Testis (tissue), 3 donors: ENCODE data around the gene ERVV-1. TPM values are rescaled to one million over a fixed set of nuclear protein-coding genes. Genes with fewer than 3 reads are reported as not detected.
"Not testable (repeated sequence)": the region's sequence is repeated elsewhere in the genome, so short reads cannot be mapped to it uniquely, and the experiment has no call there.

Experiments
- DNase-seq: peaks from one replicate; pipeline ENCODE4 v3.0.0-alpha.2; 2019
- H3K27ac ChIP-seq, 2 donors: fragments of 200-600 bp; sonication (generic); one replicate each; pipeline ENCODE4 v1.5.1; 2019
- H3K27me3 ChIP-seq: fragments of 200-600 bp; sonication (generic); one replicate; pipeline ENCODE4 v1.5.1; 2019
- H3K36me3 ChIP-seq: fragments of 200-600 bp; sonication (generic); one replicate; pipeline ENCODE4 v1.5.1; 2017; ENCODE audit warnings: low read depth; ENCODE audit errors: missing control alignments
- H3K4me1 ChIP-seq: fragments of 200-600 bp; sonication (generic); one replicate; pipeline ENCODE4 v1.5.1; 2019
- H3K4me3 ChIP-seq, 2 donors: fragments of 200-600 bp; sonication (generic); one replicate each; pipeline ENCODE4 v1.5.1; 2017 to 2019
- H3K9me3 ChIP-seq: fragments of 200-600 bp; sonication (generic); one replicate; pipeline ENCODE4 v1.5.1; 2017
- CTCF ChIP-seq, 3 experiments: fragments of 450-650 bp in 2 of 3; fragments of 200-600 bp in 1 of 3; sonication (generic) in 1 of 3; IDR thresholded peaks; one replicate each; pipeline ENCODE4 v1.5.1; 2016 to 2019; ENCODE audit warnings: antibody characterized with exemption in 3 of 3, mild to moderate bottlenecking in 2 of 3, moderate library complexity in 1 of 3
- POLR2A ChIP-seq: fragments of 450-650 bp; IDR thresholded peaks from one replicate; pipeline ENCODE4 v1.6.1; 2017; ENCODE audit warnings: antibody characterized with exemption, mild to moderate bottlenecking, moderate library complexity
- WGBS, 2 donors: methylation state at CpG; one replicate each; pipeline ENCODE4 v1.1.5; 2018; 5-methylcytosine and 5-hydroxymethylcytosine counted together
- intact Hi-C: fragments of 100-400 bp; cut with DNase I; formaldehyde crosslinking; loops from one replicate; pipeline ENCODE4 v1.15.1; 2023; ENCODE audit warnings: low total_unique reads
- polyA plus RNA-seq: library from polyadenylated mRNA; stranded (reverse); fragments of 350-450 nt; fragmentation: Illumina TruSeq; extraction: RNeasy Lipid Tissue Mini Kit (QIAGEN cat#74804); gene quantifications from one replicate; pipeline ENCODE4 v1.2.3, GENCODE V29; 2014; ENCODE audit warnings: low read depth, low replicate concordance; ENCODE audit not compliant: insufficient read depth
- total RNA-seq, 2 donors: library from RNA; depleted of rRNA; stranded (reverse); fragments of >200 nt; gene quantifications; one replicate each; pipeline ENCODE4 v1.2.3, GENCODE V29; 2016

Gene ERVV-1
- total and polyA plus RNA-seq, 3 donors from 2014 or later = 0.12 TPM; not detected in 2

- Histone ChIP-seq H3K4me3 (no peak overlapping the region), H3K36me3 (no peaks in the 10 kb centered on the region), H3K27me3 (no peaks in the 10 kb centered on the region), H3K27ac (no peak overlapping the region), H3K9me3 (no peaks in the 10 kb centered on the region), H3K4me1 (no peaks in the 10 kb centered on the region)
- intact Hi-C loops = no loop called here
- no peak for TF ChIP-seq POLR2A
- TF ChIP-seq CTCF (IDR thresholded peaks at IDR 0.05) = no peak
- DNase-seq = no peak
- 96 to 100% methylated on average over 2 of the region's 2 CpGs for WGBS, 2 donors
These were observed 1.4 kb downstream of the ERVV-1 start for GRCh38 chr19:53015159-53015558.

GRCh38 chr19:53015730-53016129, 2.0 kb downstream of the ERVV-1 start:
- no peaks in the 10 kb centered on the region for H3K9me3 ChIP-seq
- H3K27me3 ChIP-seq = no peaks in the 10 kb centered on the region
- 71 to 85% methylated on average over 7 to 8 of the region's 8 CpGs for WGBS, 2 donors
- H3K27ac ChIP-seq = no peak overlapping the region
- intact Hi-C loops = no loop called here
- H3K4me3 ChIP-seq = no peak overlapping the region
- no peaks in the 10 kb centered on the region for H3K4me1 ChIP-seq
- TF ChIP-seq POLR2A (no peak), CTCF (IDR thresholded peaks at IDR 0.05) (no peak)
- no peak for DNase-seq
- no peaks in the 10 kb centered on the region for H3K36me3 ChIP-seq

- Histone ChIP-seq H3K4me1 (no peaks in the 10 kb centered on the region), H3K27ac (no peak overlapping the region), H3K27me3 (no peaks in the 10 kb centered on the region), H3K9me3 (no peaks in the 10 kb centered on the region), H3K4me3 (no peak overlapping the region), H3K36me3 (no peaks in the 10 kb centered on the region)
- 35% methylated on average over 1 of the region's 1 CpG; no CpG with 5 or more reads in 1 of the 2 donors for WGBS, 2 donors
- intact Hi-C loops = no loop called here
- TF ChIP-seq CTCF (IDR thresholded peaks at IDR 0.05) (no peak), POLR2A (no peak)
- DNase-seq = peak; percentile 67
These were observed 6.0 kb downstream of the ERVV-1 start for GRCh38 chr19:53019684-53020083.

GRCh38 chr19:53028306-53028705, 14.6 kb downstream of the ERVV-1 start:
- DNase-seq, H3K27ac ChIP-seq, H3K9me3 ChIP-seq, H3K4me3 ChIP-seq, H3K36me3 ChIP-seq, H3K27me3 ChIP-seq, intact Hi-C loops, H3K4me1 ChIP-seq: not testable (repeated sequence)
- 31 to 37% methylated on average over 7 of the region's 7 CpGs for WGBS, 2 donors

GRCh38 chr19:53034054-53034453, 20.3 kb downstream of the ERVV-1 start:
- Histone ChIP-seq H3K4me3 (no peak overlapping the region), H3K27ac (no peak overlapping the region), H3K27me3 (no peaks in the 10 kb centered on the region), H3K4me1 (no peaks in the 10 kb centered on the region), H3K36me3 (no peaks in the 10 kb centered on the region), H3K9me3 (no peaks in the 10 kb centered on the region)
- WGBS, 2 donors = 96 to 97% methylated on average over 2 of the region's 2 CpGs
- TF ChIP-seq POLR2A (no peak), CTCF (IDR thresholded peaks at IDR 0.05) (no peak)
- intact Hi-C loops = no loop called here
- DNase-seq = no peak
